Fibroblast of the conjunctiva (primary cell): ENCODE measurements around the gene PFKM.
"Not testable (repeated sequence)": the region's sequence is repeated elsewhere in the genome, so short reads cannot be mapped to it uniquely, and the experiment has no call there.

Experiments
- DNase-seq: peaks from one replicate; pipeline ENCODE4 v3.0.0-alpha.2; 2010; ENCODE audit warnings: low read depth

Gene PFKM

DNA sequence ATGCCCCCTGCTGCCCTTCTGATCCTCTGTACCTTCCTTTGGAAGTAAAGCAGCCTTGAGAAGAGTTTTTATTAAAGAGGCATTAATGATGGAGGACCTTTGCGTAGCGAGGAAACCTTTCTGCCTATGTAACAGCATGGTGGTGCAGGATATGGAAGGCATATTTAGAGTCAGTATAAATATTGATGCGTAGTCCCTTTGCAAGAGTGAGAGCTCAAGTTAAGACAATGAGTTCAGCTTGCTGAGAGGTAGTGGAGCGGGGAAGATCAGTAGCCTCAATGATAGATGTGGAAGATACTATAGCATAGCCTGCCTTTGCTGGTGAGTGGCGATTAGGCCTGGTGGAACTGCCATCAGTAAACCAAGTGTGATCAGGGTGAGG lies 7.9 kb upstream of the PFKM start:
- not testable (repeated sequence) for DNase-seq

GRCh38 chr12:48115957-48116356 lies 3.2 kb upstream of the PFKM start:
- no peak for DNase-seq

GRCh38 chr12:48118284-48118871 lies 786 bp upstream of the PFKM start:
- DNase-seq: no peak

DNA sequence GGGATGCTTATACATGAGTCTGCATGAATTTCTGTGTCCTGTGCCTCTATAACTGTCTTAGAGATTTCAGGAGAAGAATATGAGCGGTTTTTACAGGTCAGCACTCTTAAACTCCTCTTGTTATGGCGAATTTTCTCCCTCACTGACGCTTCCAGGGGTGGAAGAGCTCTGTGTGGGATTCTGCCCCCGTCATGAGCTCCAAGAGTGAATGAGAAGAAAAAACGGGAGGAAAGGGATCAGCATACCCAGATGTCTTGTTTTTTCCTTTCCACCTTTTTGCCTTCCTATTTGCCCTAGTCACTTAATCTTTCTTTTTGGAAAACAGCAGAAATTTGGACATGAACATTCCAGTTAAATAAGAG lies 651 bp downstream of the PFKM start:
- no peak for DNase-seq

GRCh38 chr12:48121522-48121921 lies 2.4 kb downstream of the PFKM start:
- DNase-seq: no peak

GRCh38 chr12:48122065-48122834 lies 3.1 kb downstream of the PFKM start:
- no peak for DNase-seq

GRCh38 chr12:48123169-48123568 lies 4.0 kb downstream of the PFKM start:
- DNase-seq: no peak

DNA sequence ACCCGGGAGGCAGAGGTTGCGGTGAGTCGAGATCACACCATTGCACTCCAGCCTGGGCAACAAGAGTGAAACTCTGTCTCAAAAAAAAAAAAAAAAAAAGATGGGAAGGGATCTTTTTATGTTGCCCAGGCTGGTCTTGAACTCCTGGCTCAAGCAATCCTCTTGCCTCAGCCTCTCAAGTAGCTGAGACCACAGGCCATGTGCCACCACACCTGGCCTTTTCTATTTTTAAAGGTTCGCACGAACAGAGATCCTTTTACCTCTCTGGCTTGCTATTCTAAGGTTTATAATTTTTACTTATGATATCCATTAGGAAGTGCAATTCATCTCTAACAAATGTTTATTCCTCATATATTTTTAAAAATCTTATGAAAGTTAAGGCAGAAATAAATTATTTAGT lies 6.4 kb downstream of the PFKM start:
- not testable (repeated sequence) for DNase-seq

DNA sequence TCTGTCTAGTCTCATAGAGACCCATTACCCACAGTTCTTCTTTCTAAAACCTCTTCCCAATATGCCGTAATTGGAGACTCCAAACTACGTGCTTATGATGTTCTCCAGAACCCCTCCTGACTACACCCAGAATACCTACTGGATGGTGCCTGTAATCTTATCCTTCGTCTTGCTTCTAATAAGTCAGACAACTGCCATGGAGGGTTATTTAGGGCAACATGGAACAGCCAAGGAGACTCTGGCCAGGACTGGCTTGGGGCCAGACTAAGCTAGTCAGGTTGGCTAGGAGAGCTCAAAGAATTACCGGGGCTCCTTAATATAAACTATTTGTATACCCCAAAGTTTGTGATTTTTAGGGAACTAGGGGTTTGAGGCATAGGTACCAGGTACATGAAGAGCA lies 6.8 kb downstream of the PFKM start:
- no peak for DNase-seq

DNA sequence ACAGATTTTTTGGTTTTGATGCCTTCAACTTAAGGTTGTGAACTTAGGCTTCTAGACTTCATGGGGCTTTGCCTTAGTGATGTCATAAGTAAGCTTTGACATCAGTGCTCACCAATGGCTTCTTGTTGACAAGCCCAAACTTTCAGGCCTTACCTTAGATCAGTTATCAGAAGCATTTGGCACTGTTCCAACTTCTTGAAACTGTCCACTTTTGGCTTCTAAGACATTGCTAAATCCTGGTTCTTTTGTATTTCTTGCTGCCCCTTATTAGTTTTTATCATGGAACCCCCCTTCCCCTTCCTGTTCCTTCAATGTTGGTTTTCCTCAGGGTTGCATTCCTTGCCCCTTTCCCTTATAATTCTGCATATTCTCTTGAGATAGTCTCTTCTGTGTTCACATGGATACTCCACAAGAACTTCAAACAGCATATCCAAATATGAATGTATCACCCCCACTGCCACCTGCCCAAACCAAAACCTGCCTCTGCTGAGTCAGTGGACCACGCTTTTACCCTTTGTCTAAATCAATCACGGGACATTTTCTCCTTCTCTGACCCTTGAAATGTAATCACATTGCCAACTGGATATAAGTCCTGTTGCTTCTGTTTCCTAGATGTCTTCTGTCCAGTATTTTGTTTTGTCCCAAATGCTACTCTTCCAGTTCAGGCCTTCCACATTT lies 7.9 kb downstream of the PFKM start:
- no peak for DNase-seq

DNA sequence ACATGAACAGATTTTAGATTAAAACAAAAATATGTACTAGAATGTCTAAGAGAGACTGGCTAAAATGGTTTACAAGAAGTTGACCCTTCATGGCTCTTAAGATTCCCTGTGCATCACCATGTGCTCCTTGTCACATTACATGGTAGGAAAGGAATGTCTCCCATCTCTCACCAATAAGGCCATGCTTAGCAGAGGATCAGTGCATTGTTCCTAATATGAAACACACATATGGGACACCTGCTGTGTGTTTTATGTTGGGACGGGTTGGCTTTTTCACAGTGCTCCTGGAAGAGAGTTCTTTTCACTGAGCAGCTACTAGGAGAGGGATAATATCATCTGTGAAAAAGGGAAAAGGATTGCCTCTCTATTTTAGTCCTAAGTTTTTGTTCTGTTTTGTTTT lies 9.6 kb downstream of the PFKM start:
- DNase-seq: no peak

DNA sequence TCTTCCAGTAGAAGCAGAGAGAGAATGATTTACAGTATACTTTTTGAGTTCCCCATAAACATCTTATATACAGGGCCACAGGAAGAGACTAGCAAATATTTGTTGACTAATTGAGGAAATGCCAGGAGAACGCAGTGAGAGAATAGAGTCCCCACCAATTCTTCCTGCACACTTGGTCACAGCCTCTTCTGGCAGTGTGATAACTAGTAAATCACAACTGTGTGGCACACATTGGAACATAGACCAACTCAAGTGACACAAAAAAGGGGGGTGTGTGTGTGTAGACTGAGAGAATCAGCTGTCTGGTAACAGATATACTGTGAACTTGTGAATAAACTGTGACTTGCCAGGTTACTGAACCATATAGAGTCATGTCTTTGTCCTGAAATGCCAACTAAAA lies 10.2 kb downstream of the PFKM start:
- DNase-seq: no peak

- no peak for DNase-seq
Observed at GRCh38 chr12:48131517-48131916, 12.4 kb downstream of the PFKM start.

DNA sequence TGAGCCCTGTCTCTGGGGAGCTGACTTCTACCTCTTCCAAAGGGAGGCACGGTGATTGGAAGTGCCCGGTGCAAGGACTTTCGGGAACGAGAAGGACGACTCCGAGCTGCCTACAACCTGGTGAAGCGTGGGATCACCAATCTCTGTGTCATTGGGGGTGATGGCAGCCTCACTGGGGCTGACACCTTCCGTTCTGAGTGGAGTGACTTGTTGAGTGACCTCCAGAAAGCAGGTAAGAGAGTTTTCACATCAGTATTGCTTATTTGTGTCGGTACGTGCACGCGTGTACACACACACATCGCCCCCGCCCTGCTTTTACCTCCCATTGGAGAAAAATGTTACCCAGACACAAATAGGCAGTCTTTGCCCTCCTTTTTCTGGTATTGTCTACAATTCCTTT lies 13.7 kb downstream of the PFKM start:
- DNase-seq: no peak

- DNase-seq: no peak
Observed at GRCh38 chr12:48135027-48135426, 15.9 kb downstream of the PFKM start.

- DNase-seq: no peak
Observed at GRCh38 chr12:48142818-48143674, 23.9 kb downstream of the PFKM start.

DNA sequence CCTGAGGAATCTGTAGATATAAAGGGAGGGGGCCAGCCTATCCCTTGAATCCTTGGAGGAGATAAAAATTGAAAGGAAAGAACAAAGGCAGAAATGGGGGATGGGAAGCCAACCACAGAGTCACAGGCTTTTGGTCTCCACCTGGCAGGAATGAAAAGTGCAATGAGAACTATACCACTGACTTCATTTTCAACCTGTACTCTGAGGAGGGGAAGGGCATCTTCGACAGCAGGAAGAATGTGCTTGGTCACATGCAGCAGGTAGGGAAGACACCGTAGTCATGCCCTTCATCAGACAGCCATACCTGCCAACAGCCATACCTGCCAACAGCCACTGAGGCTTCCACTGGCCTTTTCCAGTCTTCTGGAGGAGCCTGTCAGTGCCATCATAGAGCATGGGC lies 24.7 kb downstream of the PFKM start:
- no peak for DNase-seq

DNA sequence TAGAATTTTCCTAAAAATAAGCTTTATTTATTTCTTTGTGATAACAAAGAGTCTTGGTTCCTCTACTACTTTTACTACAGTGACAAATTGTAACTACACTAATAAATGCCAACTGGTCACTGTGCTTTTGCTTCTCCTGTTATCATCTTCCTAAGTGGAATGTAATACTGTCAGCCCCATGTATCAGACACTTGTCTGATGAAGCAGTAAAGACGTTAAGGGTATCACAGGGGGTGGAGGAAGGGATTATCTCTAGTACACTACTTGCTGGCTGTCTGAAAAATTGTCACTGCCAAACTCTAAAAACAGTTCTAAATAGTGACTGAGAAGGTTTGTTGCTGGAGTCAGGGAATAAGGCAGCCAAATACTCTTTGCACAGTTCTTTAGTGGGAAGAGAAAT lies 26.8 kb downstream of the PFKM start:
- no peak for DNase-seq

DNA sequence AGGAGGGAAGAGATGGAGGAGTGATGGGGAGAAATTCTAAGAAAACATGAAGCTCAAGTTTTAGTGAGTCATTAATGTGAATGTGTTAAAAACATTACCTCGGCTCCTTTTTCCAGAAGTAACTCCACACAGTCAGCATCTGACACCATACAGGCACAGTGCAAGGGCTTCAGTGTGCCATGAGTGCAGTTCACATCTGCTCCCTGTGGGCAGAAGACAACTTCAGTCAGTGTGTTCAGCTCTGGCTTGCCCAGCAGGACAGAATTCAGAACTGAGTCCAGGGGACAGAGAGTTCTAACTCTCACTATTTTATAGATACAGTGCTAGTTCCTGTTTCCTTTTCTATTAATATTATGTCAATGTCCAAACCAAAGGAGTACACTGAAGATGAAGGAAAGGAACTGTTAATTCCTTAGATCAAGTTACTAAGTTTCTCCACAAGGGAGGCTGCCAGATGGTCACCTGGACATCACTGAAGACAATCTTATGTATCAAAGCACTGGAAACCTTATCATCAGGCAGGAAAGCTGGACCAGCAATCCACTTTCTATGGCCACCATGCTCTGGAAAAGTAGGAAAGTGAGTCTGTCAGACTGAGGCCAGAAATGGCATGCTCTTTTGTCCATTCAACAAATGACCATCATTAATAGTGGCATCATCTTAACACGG lies 32.1 kb downstream of the PFKM start:
- no peak for DNase-seq

DNA sequence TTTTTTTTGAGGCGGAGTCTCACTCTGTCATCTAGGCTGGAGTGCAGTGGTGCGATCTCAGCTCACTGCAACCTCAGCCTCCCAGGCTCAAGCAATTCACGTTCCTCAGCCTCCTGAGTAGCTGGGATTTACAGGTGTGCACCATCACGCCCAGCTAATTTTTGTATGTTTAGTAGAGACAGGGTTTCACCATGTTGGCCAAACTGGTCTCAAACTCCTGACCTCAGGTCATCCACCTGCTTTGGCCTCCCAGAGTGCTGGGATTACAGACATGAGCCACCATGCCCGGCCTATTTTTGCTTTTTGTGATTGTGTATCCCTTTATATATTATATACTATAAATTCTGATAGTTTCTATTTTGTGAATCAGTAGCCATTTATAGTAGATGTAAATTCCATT lies 36.6 kb downstream of the PFKM start:
- not testable (repeated sequence) for DNase-seq

- no peak for DNase-seq
Observed at GRCh38 chr12:48156652-48157017, 37.5 kb downstream of the PFKM start.
